GM18951 (cell line): ENCODE results near the gene GATD1.
"Not testable (repeated sequence)": the region's sequence is repeated elsewhere in the genome, so short reads cannot be mapped to it uniquely, and the experiment has no call there.

Experiments
- POLR2A ChIP-seq: IDR thresholded peaks from 4 replicates; pipeline ENCODE4 v1.6.1; 2011; ENCODE audit warnings: mild to moderate bottlenecking; ENCODE audit not compliant: insufficient read length, insufficient read depth; ENCODE audit errors: extremely low read depth
- in situ Hi-C: fragments of 300-500 bp; cut with MboI; formaldehyde crosslinking; loops from one replicate; pipeline ENCODE4 v1.12.0; 2022; ENCODE audit warnings: low sequenced_read_pairs, mixed read lengths, inconsistent platforms; ENCODE audit not compliant: unreplicated experiment

GATD1 gene

DNA sequence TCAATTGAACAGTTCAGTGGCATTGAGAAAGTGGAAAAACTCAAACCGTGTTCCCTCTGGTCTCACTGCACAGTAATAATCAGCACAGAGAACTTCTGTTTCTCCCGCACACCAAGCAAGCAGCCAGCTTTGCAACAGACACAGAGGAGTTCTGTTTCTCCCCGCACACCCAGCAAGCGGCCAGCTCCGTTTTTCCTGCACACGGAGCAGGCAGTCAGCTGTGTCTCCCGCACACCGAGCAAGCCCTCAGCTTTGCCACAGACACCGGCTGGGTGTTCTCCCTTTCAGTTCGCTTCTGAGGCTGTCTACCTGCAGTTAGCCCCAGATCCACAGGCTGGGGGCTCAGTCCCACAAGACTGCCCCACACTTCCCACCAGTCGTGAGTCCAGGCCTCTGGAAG is 39.9 kb downstream of the GATD1 start:
- TF ChIP-seq POLR2A: no peak
- in situ Hi-C loops: no loop called here

DNA sequence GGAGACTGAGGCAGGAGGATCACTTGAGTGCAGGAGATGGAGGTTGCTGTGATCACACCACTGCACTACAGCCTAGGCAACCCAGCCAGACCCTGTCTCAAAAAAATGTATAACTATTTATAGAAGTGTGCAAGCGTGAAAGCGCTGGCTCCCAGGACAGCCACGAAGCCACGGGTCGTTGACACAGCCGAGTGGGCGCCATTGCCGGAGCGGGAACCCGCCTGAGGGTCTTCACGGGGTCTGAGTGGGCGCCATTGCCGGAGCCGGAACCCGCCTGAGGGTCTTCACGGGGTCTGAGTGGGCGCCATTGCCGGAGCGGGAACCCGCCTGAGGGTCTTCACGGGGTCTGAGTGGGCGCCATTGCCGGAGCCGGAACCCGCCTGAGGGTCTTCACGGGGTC is 42.7 kb downstream of the GATD1 start:
- in situ Hi-C loops: not testable (repeated sequence)

DNA sequence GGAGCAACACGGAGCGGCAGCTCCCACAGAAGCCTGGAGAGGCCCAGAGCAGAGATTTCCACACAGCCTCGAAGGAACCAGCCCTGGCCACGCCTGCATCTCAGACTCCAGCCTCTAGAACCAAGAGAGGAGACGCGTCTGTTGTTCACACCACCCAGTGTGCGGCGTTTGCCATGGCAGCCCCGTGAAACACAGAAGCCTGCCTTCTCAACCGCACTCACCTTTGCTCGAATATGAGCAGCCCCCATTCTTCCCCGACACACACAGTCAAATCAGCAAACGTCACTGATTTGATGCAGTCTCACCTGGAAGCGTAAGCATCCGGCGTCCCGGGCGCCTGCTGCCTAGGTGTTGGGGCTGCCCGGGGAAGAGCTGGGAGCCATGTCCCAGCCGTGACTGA is 44.2 kb downstream of the GATD1 start:
- TF ChIP-seq POLR2A: no peak
- in situ Hi-C loops: no loop called here

DNA sequence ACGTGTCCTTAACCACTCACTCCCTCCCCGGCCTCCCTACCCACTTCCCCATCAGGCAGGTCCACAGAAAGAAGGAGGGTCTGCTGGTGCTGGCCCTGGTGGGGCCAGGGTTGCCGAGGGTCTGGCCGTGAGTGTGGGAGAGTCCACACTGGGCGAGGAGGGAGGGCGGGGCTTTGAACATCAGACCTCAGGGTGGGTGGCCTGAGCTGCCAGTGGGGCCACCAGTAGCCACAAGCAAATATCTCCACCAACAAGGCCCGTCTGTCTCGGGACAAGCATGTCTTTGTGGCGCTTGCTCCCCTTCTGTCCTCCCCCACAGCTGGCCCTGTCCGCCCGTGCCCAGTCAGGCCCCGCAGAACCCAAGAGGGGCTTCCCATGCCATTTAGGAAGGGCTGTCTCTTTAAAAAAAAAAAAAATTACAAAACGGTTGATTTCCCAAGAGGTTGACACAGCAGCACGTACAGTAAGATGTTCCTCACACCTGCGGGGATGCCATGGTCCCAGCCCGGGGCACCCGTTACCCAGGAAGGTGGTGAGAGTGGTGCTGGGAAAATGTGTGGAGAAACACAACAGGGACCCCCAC is 47.7 kb downstream of the GATD1 start:
- in situ Hi-C loops: no loop called here
- no peak for TF ChIP-seq POLR2A

DNA sequence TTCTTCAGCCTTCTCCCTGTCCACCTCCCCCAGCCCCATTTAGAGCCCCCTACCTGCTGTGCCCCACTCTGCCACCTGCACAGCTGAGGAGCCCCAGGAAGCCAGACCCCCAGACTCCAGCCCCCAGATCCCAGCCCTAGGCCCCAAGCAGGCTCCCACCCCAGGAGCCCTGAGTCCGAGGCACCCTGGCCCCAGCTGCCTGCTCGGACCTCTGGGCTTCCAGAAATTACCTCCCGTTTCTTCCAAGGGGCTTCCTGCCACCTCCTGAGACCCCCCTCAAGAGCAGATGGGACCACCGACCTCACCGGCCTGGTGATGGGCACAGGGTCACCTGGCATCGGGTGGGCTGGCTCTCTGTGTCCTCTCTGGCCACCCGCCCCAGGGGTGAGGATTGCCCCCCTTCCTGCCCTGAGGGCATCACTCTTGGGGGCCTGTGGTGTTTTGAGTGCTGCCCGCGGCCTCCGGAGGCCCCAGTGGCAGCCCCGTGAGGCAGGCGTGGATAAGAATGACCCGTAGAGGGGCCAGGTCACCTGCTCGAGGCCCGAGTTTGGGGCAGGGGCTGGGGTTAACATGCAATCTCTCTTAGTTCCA is 48.3 kb downstream of the GATD1 start:
- in situ Hi-C loops: no loop called here
- no peak for TF ChIP-seq POLR2A

DNA sequence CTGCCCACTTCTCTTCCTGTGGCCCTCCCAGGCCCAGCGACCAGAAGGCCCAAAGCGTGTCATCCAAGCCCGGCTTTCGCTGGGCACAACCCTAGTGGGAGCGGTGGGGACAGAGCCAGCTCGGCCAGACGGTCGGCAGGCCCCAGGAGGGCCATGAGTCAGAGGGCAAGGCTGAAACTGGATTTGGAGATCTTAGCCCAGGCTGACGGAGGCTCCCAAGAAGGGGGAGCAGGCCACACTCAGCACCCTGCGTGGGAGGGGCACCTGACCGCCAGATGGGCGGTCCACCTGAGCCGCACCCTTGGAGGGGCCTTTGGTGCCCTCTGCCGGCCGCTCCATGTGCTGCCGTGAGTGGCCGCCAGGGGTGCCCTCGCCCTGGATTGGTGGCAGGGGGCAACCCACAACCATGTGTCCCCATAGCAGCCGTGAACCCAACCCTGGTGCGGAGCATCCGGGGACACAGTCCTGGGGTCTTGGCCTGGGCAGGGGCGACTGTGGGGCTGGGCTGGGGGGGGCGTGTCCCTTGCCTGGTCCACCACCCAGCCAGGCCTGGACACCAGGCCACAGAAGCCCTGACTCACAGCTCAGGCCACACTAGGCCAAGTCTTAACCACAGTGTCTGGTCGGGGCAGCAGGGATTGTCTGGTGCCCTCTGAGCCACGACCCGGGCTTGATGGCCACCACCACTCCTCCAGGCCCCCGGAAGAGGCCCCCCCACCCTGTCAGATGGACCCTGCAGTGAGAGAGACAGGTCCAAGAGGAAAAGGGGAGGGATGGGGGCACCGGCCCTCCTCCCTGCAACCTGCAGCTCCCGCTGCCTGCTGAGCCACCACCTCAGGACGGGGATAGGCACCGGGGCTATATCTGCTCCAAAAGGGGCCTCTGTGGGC is 49.2 kb downstream of the GATD1 start:
- in situ Hi-C loops: no loop called here
- TF ChIP-seq POLR2A: no peak

DNA sequence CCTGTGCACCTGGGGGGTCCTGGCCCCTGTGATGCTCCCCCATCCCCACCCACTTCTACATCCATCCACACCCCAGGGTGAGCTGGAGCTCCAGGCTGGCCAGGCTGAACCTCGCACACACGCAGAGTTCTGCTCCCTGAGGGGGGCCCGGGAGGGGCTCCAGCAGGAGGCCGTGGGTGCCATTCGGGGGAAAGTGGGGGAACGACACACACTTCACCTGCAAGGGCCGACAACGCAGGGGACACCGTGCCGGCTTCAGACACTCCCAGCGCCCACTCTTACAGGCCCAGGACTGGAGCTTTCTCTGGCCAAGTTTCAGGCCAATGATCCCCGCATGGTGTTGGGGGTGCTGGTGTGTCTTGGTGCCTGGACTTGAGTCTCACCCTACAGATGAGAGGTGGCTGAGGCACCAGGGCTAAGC is 50.0 kb downstream of the GATD1 start:
- in situ Hi-C loops: no loop called here

DNA sequence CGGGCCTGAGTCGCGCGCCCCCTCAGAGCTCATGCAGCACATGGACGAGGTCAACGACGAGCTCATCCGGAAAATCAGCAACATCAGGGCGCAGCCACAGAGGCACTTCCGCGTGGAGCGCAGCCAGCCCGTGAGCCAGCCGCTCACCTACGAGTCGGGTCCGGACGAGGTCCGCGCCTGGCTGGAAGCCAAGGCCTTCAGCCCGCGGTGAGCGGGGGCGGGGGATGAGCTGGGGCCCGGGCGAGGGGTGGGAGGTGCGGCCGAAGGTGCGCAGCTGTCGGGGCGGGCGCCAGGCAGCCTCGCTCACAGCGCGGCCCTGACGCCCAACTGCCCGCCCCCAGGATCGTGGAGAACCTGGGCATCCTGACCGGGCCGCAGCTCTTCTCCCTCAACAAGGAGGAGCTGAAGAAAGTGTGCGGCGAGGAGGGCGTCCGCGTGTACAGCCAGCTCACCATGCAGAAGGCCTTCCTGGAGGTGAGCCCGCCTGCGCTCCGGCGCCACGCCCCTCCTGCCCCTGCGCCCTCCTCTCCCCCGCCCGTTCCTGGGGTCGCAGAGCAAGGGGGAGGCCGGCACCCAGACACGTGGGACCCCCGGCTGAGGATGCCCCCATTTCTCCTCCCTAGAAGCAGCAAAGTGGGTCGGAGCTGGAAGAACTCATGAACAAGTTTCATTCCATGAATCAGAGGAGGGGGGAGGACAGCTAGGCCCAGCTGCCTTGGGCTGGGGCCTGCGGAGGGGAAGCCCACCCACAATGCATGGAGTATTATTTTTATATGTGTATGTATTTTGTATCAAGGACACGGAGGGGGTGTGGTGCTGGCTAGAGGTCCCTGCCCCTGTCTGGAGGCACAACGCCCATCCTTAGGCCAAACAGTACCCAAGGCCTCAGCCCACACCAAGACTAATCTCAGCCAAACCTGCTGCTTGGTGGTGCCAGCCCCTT is 50.7 kb downstream of the GATD1 start:
- TF ChIP-seq POLR2A: peak; percentile 29
- in situ Hi-C loops: no loop called here

More for the DNA sequence above, 50.0 kb downstream of the GATD1 start:
- no peak for TF ChIP-seq POLR2A

DNA sequence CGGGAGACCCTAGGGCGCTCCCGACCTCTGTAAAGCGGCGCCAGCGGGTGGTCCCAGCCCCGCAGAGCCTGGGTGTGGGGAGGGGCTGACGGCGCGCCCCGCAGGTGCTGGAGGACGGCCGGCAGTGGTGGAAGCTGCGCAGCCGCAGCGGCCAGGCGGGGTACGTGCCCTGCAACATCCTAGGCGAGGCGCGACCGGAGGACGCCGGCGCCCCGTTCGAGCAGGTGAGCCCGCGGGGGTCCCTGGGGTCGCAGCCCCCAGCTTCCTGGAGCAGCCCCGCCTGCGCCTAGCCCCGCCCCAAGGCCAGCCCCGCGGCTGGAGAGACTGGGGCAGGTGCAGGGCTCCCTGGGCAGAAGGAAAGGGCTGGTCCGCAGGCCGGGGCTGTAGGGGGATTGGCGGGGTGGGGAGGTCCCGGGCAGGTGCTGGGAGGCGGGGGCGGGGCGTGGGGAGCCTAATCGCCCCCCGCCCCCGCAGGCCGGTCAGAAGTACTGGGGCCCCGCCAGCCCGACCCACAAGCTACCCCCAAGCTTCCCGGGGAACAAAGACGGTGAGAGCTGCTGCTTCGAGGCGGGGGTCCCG is 51.6 kb downstream of the GATD1 start:
- TF ChIP-seq POLR2A: no peak
- in situ Hi-C loops: no loop called here

DNA sequence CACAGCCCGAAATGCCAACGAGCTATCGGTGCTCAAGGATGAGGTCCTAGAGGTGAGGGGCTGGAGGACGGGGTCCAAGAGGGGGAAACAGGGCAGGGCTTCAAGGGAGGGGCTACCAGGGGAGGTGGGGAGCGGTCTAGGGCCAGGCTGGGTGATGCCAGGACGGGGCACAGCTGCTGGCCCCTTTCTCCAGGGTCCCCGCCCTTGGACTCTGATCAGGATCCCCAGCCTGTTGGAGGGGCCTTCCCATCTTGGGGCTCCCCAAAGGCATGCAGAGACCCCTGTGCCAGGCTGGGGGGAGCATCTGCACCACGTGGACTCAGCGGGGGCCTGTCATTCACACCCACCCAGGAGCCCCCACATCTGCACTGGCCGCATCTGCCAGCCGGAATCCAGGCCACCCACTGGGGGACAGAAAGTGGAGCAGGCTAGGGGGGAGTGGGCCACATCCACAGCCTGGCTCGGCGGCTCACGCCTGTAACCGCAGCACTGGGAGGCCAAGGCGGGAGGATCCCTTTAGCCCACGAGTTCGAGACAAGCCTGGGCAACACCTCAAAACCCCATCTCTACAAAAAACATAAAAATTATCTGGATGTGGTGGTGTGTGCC is 52.4 kb downstream of the GATD1 start:
- TF ChIP-seq POLR2A: no peak
- in situ Hi-C loops: no loop called here

DNA sequence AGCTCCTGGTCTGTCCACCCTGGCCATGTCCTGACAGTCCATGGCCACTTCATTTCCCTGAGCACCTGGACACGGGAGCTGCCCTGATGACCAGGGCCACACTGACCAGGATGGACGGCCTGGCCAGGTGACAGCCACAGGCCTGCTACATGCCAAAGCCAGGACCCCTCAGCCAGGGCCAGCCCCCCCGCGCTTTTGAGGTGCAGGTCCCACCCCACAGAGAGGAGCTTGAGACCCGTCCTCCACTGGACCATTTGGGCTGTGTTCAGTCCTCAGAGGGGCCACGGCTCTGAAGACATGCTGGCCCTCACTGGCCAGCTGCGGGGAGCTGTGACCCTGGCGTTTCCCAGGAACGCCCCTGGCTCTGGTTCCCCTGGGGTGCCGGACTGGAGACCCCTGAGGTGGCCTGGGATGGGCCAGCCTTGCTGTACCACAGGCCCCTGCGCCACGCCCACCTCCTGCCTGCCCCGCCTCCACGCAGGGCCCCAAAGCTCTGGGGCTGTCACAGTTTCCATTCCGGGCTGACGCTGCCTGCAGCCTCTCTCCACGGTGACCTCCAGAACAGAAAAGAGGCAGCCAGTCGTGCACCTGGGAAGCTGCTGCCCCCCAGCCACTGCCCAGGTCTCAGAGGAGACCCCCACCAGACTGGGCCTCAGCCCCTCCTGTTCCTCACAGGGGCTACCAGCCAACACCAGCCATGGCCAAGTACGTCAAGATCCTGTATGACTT is 53.1 kb downstream of the GATD1 start:
- in situ Hi-C loops: no loop called here
- TF ChIP-seq POLR2A: no peak

DNA sequence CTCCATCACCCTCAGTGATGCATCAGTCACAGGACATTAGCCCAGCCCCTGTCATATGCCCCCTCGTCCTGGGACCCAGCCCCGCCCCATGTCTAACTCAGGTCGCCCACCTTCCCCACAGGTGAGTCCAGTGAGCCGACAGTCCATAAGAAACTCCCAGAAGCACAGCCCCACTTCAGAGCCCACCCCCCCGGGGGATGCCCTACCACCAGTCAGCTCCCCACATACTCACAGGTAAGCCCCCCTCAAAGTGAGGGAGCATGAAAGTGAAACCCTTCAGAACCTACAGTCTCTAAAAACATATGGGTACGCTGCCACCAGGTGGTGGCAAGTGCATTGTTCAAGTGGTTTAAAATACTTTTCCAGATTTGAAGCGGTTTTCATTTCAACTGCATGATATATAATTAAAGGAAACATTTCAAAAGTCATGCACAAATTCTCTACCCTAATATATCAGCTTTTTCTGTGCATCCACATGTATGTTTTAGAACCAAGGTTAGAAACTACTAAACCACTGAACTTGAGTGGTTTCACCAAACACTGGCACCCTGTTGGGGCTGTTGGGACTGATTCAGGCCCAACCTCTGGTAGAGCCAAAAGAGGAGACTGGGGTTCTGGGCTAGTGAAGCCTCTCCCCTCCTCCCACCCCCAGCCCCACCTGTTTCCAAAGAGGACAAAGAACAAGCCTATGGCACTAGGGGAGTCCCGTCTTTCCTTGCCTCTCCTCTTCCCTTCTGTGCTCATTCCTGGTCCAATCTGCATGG is 54.0 kb downstream of the GATD1 start:
- in situ Hi-C loops: no loop called here
- no peak for TF ChIP-seq POLR2A
